ENCODE data around the gene MYLK3.

The MYLK3 gene

GRCh38 chr16:46727184-46727583, 21.0 kb downstream of the MYLK3 start:
- DNase-seq = no peak

- no peak for DNase-seq
These were observed 26.3 kb downstream of the MYLK3 start for GRCh38 chr16:46721885-46722284.

GRCh38 chr16:46720619-46721018, 27.5 kb downstream of the MYLK3 start:
- DNase-seq = no peak

GRCh38 chr16:46719528-46719927, 28.6 kb downstream of the MYLK3 start:
- no peak for DNase-seq

- no peak for DNase-seq
These were observed 29.9 kb downstream of the MYLK3 start for GRCh38 chr16:46718214-46718613.

GRCh38 chr16:46717692-46718091, 30.5 kb downstream of the MYLK3 start:
- no peak for DNase-seq

- DNase-seq = no peak
These were observed 32.3 kb downstream of the MYLK3 start for GRCh38 chr16:46715769-46716305.

- no peak for DNase-seq
These were observed 33.1 kb downstream of the MYLK3 start for GRCh38 chr16:46714797-46715591.

GRCh38 chr16:46713634-46714033, 34.5 kb downstream of the MYLK3 start:
- no peak for DNase-seq

GRCh38 chr16:46712911-46713310, 35.2 kb downstream of the MYLK3 start:
- DNase-seq = peak; percentile 81

GRCh38 chr16:46711106-46712058, 36.8 kb downstream of the MYLK3 start:
- DNase-seq = peak; percentile 48

- peak; percentile 62 for DNase-seq
These were observed 38.6 kb downstream of the MYLK3 start for GRCh38 chr16:46709469-46710005.

GRCh38 chr16:46706642-46707041, 41.5 kb downstream of the MYLK3 start:
- DNase-seq = no peak

- DNase-seq = no peak
These were observed 46.1 kb downstream of the MYLK3 start for GRCh38 chr16:46702030-46702429.

GRCh38 chr16:46701615-46702014, 46.5 kb downstream of the MYLK3 start:
- no peak for DNase-seq

GRCh38 chr16:46700048-46700447, 48.1 kb downstream of the MYLK3 start:
- DNase-seq = no peak

GRCh38 chr16:46696957-46697356, 51.2 kb downstream of the MYLK3 start:
- no peak for DNase-seq

- no peak for DNase-seq
These were observed 52.2 kb downstream of the MYLK3 start for GRCh38 chr16:46695937-46696336.

GRCh38 chr16:46693598-46693997, 54.5 kb downstream of the MYLK3 start:
- DNase-seq = no peak

GRCh38 chr16:46691726-46692125, 56.4 kb downstream of the MYLK3 start:
- DNase-seq = no peak

GRCh38 chr16:46690281-46691178, 57.6 kb downstream of the MYLK3 start:
- no peak for DNase-seq

All from inflammatory macrophage treated with lipopolysaccharide for 4 hours (primary cell).